Fibroblast of skin of abdomen (primary cell): ENCODE results near the gene TRPV4.
A peak's percentile ranks its signal among the peaks of the same experiment; 100 is the strongest.

Source experiments
- DNase-seq: peaks from one replicate; pipeline ENCODE4 v3.0.0-alpha.2; 2013

Gene TRPV4

DNA sequence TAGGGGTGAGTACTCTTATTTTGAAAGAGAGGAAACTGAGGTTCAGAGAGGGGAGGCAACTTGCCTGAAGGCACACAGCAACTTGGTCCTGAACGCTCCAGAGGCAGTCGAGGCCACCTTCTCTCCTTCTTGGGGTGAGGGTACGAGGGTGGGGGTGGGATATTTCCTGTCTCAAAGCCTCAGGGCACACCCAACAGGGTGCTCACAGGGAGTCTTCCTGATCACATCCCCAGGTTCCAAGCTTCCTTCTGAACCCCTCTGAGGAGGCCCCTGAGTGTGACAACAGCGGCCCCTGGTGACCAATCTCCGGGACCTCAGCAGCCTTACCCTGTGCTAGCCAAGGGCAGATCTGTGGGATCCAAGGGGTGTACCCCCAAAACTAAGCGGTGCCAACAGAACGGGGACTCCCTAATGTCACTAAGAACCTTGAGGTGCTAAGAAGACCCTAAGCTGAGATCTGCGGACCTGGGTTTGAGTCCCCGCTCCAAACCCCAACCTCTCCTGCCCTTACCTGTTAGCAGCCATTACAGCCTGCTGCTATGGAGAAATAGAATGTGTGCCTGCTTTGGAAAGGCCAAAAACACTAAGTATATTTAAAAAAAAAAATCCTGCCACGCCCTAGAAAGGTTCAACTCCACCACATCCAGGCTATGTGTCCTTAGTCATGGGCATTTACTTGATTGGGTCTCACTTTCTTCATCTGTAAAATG lies 57.9 kb downstream of the TRPV4 start:
- DNase-seq = peak; percentile 61

DNA sequence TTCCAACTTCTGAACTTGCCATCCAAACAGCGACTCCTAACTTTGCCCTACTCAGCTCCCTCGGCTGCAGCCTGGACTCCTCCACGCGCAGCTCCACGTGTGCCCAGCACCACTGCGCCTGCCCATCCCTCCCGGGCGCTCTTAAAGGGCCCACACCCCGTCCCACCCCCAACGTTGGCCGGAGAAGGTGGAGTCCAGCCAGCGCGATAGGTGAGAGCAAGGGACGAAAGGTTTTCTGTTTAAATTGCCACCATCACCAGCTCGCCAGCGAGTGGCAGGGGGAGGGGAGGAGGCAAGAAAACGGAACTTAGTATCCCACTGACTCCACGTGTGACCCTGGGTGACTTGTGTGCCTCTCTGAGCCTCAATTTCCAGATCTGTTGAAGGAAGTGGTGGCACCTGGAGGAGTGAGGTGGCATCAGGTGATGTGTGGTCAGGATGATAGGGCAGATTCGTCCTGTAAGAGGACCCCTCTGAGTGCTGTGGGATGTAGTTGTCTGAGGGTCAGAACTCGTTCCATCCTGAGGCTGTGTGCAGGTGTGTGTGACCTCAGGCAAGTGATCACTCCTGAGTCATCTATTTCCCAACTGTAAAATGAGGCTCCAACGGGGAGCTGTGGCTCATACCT lies 59.7 kb downstream of the TRPV4 start:
- no peak for DNase-seq

DNA sequence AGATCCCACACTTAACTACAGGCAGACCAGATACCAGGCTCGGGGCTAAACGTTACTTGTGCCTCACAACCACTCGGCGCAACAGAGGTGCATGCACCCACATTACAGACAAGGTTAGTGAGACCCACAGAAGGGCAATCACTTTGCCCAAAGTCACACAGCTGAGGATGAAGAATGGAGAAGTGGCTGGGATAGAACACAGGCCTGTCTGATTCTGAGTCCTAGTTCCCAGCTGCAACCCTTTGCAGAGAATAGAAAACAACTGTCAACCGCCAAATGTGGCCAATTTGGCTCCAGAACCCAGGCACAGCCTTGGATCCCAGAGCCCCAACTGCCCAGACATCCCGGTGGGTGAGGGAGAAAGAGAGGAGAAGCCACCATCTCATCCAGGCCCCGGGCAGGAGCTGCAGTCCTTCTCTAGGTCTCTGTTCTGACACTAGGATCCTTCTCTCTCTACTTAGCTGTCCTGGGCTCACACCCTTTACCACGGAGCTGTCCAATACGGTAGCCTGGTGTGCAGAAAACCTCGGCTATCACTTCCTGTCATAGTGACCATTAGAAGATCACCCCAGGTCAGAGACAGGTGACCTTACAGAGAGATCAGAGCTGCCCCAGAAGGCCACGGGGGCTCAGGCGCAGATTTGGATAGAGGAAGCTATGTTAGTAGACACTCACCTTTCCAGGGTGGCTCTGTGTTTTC lies 60.4 kb downstream of the TRPV4 start:
- DNase-seq = no peak

DNA sequence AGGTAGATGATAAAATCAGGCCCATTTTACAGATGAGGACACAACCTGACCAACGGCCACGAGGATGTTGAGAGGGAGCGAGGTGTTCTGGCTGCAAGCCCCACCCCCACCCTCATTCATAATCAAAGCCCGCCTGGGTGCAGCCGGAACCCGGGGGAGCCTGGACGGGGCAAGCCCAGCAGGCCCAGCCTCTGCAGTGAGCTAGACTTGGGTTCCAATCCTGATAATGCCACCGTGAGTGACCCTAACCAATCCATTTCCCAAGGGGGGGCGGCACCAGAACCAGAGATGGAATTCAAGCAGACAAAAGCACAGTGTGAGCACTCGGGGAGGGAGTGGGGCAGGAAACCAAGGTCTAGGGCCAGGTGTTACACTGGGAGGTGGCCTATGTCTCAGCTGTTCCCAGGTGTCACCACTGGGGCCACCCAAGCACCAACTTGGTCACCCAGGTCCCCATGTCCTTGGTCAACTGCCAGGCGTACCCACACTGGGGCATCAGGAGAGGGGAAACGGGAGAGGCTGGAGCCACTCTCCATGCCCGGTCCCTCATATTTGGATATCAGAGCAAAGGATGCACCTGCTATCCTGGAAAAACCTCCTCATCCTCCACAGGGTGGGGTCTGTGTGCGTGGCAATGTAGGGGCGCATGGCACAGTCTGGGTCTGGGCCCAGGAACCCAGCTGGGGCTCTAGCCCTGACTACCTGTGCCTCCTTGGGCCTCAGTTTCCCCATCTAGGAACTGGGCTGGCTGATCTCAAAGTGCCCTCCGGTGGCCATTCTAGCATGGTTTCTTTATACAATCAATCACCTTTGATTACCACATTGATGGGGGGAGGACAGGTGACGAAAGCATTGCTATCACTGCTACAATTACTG lies 61.2 kb downstream of the TRPV4 start:
- DNase-seq = no peak

DNA sequence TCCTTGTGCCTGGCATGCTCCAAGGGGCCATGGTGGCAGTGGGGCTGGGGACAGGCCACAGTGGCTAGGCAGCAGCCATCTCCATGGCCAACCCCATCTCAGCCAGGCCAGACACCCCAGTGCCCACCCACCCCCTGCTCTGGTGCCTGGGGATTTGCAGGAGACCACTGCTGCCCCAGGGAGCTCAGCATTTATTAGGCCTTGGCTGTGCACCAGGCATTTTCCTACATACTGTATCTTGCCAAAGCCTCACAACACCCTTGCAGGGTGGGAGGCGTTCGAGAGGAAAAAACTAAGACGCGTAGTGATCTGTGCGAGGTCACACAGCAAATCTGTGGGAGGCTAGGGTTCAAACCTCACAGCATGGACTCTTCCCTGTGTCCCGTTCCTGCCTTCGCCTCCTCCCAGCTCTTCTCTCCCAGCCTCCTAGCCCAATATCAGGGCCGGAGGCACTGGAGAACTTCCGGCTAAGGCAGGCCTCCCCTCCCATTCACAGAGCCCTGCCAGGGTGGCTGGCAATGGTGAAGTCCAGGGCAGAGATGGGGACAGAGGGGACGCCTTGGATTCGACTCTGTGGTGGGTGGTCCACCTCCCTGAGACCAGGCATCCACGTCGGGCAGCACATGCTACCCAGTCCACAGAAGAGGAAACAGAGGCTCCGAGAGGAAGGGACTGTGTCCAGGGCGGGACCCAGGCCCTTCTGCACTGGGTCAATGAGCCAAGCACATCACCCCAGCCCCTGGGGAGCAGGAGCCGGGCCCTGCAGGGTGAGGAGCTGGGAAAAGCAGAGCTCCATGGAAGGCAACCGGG lies 62.1 kb downstream of the TRPV4 start:
- no peak for DNase-seq

DNA sequence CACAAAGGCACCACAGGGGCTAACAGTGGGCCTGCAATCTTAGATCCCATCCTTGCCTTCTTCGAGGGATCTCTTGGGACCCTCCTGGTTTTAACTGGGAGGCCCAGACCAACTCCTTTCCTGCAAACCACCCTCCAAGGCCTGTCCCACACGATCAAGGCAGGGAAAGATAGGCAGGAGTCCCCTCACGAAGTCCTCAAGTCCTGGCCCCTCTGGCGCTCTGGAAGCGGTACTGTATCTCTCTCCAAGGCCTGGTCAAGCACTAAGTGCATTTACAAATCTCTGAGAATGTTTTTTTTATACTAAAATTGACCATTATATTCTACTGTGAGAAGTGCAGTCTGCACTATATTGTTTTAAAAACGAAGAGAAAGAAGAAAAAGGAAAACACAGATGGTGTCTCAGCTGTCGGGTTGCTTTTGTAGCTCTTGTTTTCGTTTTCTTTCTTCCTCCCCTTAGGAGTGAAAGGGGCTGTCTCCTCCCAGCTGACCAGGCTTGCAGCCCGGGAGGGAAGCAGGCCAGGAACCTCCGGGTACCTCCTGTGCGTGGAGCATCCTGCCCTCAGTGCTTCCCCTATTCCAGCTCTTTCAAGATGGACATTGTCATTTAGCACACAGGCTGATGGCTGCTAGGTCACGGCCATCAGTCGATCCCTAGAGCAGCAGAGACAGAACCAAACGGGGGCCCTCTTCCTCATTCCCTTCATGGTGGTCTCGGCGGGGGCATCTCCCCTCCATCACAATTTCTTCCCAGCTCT lies 62.9 kb downstream of the TRPV4 start:
- no peak for DNase-seq

DNA sequence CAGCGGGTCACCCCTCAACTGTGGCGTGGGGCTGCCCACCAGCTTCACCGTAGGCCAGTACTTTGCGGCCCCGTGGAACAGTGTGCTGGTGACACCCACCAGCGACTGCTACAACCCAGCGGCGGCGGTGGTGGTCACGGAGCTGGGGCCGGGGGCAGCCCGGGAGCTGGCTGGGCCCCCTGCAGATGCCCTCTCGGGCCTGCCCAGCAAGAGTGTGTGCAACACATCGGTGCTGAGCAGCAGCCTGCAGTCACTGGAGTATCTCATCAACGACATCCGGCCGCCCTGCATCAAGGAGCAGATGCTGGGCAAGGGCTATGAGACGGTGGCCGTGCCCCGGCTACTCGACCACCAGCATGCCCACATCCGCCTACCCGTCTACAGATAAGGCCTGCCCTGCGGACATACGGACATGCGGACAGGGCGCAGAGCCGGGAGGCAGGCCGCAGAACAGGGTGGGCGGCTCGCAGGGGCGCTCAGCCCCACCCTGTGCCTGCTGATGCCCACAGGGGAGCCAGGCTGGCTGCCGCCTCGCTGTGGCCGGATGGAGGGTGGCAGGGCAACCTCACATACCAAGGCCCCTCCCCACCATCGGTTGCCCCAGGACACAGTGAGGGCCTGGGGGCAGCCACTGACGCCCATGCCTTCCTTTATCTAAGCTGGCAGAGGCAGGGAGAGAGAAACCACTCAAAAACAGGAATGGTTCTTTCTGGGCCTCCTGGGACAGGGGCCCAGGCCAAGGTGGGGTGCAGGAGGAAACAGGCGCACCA lies 64.1 kb downstream of the TRPV4 start:
- DNase-seq = no peak

DNA sequence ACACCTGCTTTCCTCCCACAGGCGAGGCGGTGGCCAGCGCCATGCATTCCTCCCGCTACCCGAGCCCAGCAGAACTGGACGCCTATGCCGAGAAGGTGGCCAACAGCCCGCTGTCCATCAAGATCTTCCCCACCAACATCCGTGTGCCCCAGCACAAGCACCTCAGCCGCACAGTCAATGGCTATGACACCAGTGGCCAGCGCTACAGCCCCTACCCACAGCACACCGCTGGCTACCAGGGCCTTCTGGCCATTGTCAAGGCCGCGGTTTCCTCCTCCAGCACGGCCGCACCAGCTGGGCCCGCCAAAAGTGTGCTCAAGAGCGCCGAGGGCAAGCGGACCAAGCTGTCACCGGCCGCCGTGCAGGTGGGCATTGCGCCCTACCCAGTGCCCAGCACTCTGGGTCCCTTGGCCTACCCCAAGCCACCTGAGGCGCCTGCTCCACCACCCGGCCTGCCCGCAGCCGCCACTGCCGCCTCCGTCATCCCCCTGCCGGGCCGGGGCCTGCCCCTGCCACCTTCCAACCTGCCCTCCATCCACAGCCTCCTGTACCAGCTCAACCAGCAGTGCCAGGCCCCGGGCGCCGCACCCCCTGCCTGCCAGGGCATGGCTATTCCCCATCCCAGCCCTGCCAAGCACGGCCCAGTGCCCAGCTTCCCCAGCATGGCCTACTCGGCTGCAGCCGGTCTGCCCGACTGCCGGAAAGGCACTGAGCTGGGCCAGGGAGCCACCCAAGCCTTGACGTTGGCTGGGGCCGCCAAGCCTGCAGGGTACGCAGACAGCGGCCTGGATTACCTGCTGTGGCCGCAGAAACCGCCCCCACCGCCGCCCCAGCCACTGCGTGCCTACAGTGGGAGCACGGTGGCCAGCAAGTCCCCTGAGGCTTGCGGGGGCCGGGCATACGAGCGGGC lies 65.0 kb downstream of the TRPV4 start:
- DNase-seq = no peak

DNA sequence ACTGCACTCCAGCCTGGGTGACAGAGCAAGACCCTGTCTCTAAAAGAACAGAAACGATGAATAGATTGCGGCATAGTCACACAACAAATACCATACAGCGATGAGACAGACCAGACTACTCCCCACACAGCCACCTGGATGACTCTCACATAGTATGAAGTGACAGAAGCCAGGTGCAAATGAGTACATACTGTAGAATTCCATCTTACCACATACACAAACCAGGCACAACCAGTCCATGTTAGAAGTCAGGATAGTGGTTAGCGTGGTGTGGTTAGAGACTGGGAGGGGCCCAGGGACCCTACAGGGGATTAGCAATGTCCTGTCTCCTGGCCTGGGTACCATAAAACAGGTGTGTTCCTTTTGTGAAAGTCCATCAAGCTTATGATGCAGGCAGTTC lies 65.7 kb downstream of the TRPV4 start:
- no peak for DNase-seq

DNA sequence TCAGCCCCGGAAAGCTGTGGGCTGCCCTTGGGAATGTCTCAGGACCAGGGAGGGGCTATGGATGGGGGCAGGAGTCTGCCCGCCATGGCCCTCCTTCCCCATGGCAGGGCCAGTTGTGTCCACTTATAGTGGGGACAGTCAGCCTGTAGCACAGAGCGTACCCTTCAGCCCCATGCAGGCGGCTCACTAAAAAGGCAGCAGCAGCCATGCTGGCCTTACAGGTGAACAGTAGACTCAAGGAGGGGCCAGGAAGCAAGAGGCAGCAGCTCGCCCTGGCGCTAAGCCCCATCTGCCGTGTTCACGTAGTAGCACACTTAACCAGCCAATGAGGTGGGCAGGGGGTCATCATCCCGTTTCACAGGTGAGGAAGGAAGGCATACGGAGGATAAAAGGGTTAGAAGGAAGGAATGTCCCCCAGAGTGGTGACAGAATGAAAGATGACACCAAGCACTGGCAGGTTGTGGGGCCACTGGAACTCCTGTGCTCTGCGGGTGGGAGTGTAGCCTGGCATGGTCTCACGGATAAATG lies 66.9 kb downstream of the TRPV4 start:
- DNase-seq = no peak

DNA sequence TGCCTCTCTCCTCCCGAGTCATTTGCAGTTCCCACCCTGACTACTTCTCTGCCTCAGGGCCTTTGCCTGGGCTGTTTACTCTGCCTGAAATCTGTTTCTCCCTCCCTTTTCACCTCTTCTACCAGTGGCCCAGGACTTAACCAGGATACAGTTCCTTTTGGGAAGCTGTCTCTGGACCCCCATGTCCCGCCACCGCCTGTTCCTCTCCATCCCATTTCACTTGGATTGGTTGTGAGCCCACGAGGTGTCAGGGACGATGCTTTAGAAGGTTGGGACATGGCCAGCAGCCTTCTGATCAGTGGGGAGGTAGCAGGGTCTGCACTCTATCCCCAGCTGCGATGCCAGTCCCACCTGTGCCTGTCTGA lies 67.8 kb downstream of the TRPV4 start:
- no peak for DNase-seq

DNA sequence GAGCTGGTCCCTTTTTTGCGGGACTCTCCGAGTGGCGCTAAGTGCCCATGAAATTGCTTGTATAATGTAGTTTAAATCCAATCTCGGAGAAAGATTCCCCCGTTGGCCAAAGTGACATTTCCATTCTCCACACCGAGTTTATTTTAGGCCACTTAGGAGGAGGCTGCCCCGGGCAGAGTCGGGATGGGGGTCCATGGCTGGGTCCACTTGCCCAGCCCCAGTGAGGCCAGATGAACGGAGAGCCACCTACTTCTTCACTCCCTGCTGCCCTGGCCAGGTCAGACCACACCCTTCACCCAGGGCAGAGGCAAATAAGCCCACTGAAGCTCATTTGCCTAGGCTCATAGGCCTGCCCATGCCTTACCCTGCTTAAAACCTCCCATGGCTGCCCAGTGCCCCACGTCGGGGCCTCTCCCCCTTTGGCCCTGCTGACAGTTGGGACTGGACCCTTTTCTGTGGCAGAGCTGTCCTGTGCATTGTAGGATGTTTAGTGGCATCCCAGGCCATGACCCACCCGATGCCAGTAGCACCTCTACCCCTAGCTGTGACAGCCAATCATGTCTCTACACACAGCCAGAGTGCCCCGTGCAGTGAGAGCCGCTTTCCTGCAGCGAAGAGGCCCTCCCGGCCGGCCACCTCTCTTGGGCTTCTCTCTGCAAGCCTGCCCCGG lies 68.3 kb downstream of the TRPV4 start:
- no peak for DNase-seq

DNA sequence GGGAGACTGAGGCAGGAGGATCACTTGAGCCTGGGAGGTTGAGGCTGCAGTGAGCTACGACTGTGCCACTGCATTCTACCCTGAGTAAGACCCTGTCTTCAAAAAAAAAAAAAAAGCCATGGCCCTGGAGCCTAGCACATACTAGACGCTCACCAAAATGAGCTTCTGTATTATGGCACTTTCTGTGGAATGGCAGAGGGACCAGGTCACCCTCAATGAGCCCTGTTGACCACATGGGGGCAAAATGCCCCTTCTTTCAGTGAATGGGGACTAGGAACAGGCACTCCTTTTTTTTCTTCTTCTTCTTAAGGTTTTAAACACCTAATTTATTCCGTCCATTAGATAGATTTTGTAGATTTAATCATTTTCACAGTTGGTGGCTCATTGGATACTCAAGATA lies 69.1 kb downstream of the TRPV4 start:
- no peak for DNase-seq

DNA sequence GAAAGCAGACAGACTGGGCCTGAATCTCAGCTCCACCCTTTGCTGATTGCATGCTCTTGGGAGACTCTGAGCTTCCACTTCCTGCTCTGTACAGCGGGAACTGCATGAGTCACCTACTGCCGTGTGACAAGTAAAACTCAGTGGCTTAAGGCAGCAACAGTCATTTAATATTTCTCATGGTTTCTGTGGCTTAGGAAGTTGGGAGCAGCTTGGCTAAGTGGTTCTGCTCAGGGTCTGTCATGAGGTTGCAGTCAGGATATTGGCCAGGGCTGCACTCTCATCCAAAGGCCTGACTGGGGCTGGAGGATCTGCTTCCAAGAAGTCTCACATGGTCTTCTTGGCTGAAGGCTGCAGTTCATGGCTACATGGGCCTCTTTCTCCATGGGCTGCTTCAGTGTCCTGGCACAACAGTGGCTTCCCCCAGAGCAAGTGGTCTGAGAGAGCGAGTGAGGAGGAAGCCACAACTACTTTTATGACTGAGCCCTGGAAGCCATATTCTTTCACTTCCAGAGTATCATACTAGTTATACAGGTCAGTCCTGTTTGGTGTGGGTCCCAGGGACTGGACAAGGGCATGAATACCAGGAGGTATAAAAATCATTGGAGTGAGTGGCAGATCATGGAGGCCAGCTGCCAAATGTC lies 69.9 kb downstream of the TRPV4 start:
- peak; percentile 20 for DNase-seq

DNA sequence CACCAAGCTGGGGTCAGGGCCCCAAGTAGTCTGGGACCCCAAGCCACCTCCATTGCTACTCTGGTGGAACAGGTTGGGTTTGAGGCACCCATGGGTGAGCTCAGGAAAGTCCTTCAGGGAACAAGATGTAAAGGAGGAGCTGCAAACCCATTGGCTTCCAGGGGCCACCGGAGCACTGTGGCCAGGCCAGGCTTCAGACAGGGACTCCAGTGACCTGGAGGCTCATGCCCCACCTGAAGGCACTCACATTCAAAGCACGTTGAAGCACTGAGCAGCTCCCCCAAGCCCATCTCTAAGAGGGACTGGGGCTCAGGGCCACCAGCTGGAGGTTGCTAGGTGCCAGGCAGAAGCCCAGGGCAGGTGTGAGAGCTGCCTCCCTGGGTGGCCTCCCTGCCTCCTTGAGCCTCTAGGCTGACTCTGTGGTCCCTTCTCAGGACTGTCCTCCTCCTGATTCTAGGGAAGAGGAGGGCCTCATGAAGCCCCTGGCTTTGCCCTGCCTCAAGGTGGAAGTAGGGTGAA lies 70.5 kb downstream of the TRPV4 start:
- no peak for DNase-seq

DNA sequence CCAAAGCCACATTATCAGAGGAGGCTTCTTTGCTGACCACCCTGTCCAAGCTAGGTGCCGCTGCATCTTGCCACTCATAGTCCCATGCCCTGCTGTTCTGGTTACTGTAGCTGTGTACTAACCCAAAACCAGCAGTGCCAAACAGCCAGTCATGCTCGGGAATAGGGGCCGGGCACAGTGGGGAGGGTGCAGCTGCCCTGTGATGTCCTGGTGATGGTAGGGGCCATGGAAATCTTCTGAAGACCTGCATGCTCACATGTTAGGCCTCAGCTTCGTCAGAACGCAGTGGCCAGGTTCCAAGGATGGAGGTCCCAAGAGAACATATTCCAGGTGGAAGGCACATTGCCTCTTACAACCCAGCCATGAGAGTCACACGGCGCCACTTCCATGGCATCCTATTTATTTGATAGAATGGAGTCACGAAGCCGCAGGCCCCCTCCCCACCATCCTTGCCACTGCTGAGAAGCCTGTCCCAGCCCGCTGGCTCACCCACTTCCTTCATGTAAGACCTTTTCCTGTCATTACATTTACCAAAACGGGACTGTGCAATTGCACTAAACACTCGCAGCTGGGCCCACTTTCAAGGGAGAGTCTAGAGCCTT lies 71.0 kb downstream of the TRPV4 start:
- no peak for DNase-seq
